GM12878 (cell line): ENCODE results near the gene LIMA1. TPM values are rescaled to one million over a fixed set of nuclear protein-coding genes. Genes with fewer than 3 reads are reported as not detected.

ENCODE experiments used
- ATAC-seq: fragments of 200-7000 bp; cut with Tn5 transposase; 3 replicates; pipeline ENCODE4 v1.9.1; 2020; ENCODE audit warnings: mild to moderate bottlenecking, moderate library complexity
- BruUV-seq: library from RNA; stranded (reverse); fragments of 400-500 nt; replicated peaks from 2 replicates; lab custom pipeline; 2021; lab: Mats Ljungman, UMichigan
- CTCF ChIA-PET: fragments of 300-600 bp; sonication (Branson Sonifier 250); formaldehyde crosslinking; extraction: SDS; loops from one replicate; lab custom pipeline; 2021; ENCODE audit warnings: inconsistent platforms; lab: Yijun Ruan, JAX
- POLR2A ChIA-PET: fragments of 350-600 bp; formaldehyde crosslinking; extraction: SDS; loops from one replicate; lab custom pipeline; 2021; ENCODE audit warnings: inconsistent platforms; lab: Charles Lee
- RAD21 ChIA-PET: fragments of 300-600 bp; sonication (Branson Sonifier 250); formaldehyde crosslinking; loops from one replicate; lab custom pipeline; 2023; ENCODE audit warnings: antibody characterized with exemption; ENCODE audit not compliant: unreplicated experiment; lab: Charles Lee
- SMC1A ChIA-PET: fragments of 300-600 bp; sonication (Branson Sonifier 250); formaldehyde crosslinking; loops from one replicate; lab custom pipeline; 2023; ENCODE audit not compliant: unreplicated experiment, uncharacterized antibody; lab: Charles Lee
- DNase-seq: peaks from one replicate; pipeline ENCODE4 v3.0.0-alpha.2; 2011; ENCODE audit warnings: low read depth, low spot score
- FAIRE-seq: peaks from 3 replicates; lab custom pipeline; 2011; peaks lifted over from hg19 to GRCh38; lab: Jason Lieb, UNC
- H2AFZ ChIP-seq: 2 replicates; pipeline ENCODE4 v1.6.0; 2011; ENCODE audit warnings: low read depth, low read length, control low read depth; ENCODE audit not compliant: control insufficient read depth
- H3K27ac ChIP-seq: 2 replicates; pipeline ENCODE4 v1.5.1; 2011; ENCODE audit warnings: control low read depth; ENCODE audit not compliant: control insufficient read depth, insufficient read depth
- H3K27me3 ChIP-seq, 2 experiments: replicated peaks in 1 of 2; 2 replicates each; pipeline versions ENCODE4 v1.6.0 to v1.6.1; 2011; ENCODE audit warnings: low read length in 1 of 2; ENCODE audit not compliant: control insufficient read depth in 2 of 2, insufficient read depth in 2 of 2
- H3K36me3 ChIP-seq, 2 experiments: 2 replicates each; pipeline ENCODE4 v1.5.1; 2011; ENCODE audit warnings: low read length in 1 of 2; ENCODE audit not compliant: control insufficient read depth in 2 of 2, insufficient read depth in 2 of 2
- H3K4me1 ChIP-seq: 2 replicates; pipeline ENCODE4 v1.6.1; 2011; ENCODE audit warnings: mild to moderate bottlenecking, low read length, moderate library complexity, mixed read lengths; ENCODE audit not compliant: control insufficient read depth, insufficient read depth
- H3K4me2 ChIP-seq: 2 replicates; pipeline ENCODE4 v1.6.0; 2011; ENCODE audit warnings: control low read depth; ENCODE audit not compliant: control insufficient read depth, insufficient read depth
- H3K4me3 ChIP-seq: fragments of 200-600 bp; sonication (generic); 2 replicates; pipeline ENCODE4 v1.5.1; 2016
- H3K79me2 ChIP-seq: 2 replicates; pipeline ENCODE4 v1.6.0; 2011; ENCODE audit warnings: low read length; ENCODE audit not compliant: control insufficient read depth, insufficient read depth
- H3K9ac ChIP-seq: 2 replicates; pipeline ENCODE4 v1.8.0; 2011; ENCODE audit warnings: low read length, control low read depth, mixed read lengths; ENCODE audit not compliant: control insufficient read depth, insufficient read depth
- H3K9me3 ChIP-seq: replicated peaks from 3 replicates; pipeline ENCODE4 v1.5.1; 2011; ENCODE audit warnings: mild to moderate bottlenecking, low read length; ENCODE audit not compliant: control insufficient read depth, insufficient read depth
- H4K20me1 ChIP-seq: 2 replicates; pipeline ENCODE4 v1.6.0; 2011; ENCODE audit not compliant: control insufficient read depth, insufficient read depth
- NR2C2 ChIP-seq: IDR thresholded peaks from 2 replicates; pipeline ENCODE4 v1.6.1; 2011; ENCODE audit warnings: borderline replicate concordance, low read depth; ENCODE audit not compliant: control insufficient read depth, insufficient read length
- PAX8 ChIP-seq: fragments of 450-650 bp; IDR thresholded peaks from 2 replicates; pipeline ENCODE4 v1.6.1; 2017; ENCODE audit warnings: mild to moderate bottlenecking, moderate library complexity
- PRDM15 ChIP-seq: fragments of 450-650 bp; formaldehyde crosslinking; IDR thresholded peaks from 2 replicates; pipeline ENCODE4 v1.4.0; 2020; ENCODE audit warnings: mild to moderate bottlenecking, moderate library complexity
- RAD51 ChIP-seq: fragments of 450-650 bp; IDR thresholded peaks from 2 replicates; pipeline ENCODE4 v1.6.1; 2016; ENCODE audit warnings: moderate library complexity, mild to moderate bottlenecking, inconsistent platforms
- RCOR1 ChIP-seq: conservative IDR thresholded peaks from 2 replicates; pipeline ENCODE4 v1.6.1; 2012; ENCODE audit warnings: low read depth, low read length, improper control_type of control experiment
- REST ChIP-seq: IDR thresholded peaks from 2 replicates; pipeline ENCODE4 v1.6.1; 2012; ENCODE audit warnings: mild to moderate bottlenecking, low read depth, low read length
- SMC3 ChIP-seq: IDR thresholded peaks from 2 replicates; pipeline ENCODE4 v1.6.1; 2011; ENCODE audit warnings: low read length, improper control_type of control experiment, borderline replicate concordance
- STAT1 ChIP-seq: fragments of 450-650 bp; conservative IDR thresholded peaks from 2 replicates; pipeline ENCODE4 v1.6.1; 2014; ENCODE audit warnings: antibody characterized with exemption, mild to moderate bottlenecking
- ZZZ3 ChIP-seq: IDR thresholded peaks from 2 replicates; pipeline ENCODE4 v1.6.1; 2011; ENCODE audit warnings: low read depth; ENCODE audit not compliant: control insufficient read depth, insufficient read length
- WGBS: methylation state at CpG from one replicate; pipeline ENCODE4 v1.1.6; 2016; ENCODE audit warnings: low lambda C conversion rate; ENCODE audit not compliant: insufficient replicate concordance, insufficient coverage; ENCODE audit errors: missing lambda C conversion rate; 5-methylcytosine and 5-hydroxymethylcytosine counted together
- in situ Hi-C: fragments of 300-500 bp; cut with MboI; formaldehyde crosslinking; loops from 9 replicates; pipeline ENCODE4 v1.14.3; 2018; ENCODE audit warnings: mixed read lengths
- intact Hi-C: fragments of 100-400 bp; cut with micrococcal nuclease; formaldehyde crosslinking; loops from one replicate; pipeline ENCODE4 v1.14.2; 2022; ENCODE audit not compliant: unreplicated experiment
- polyA plus RNA-seq, 11 experiments: library from polyadenylated mRNA; depleted of rRNA in 4 of 11; unstranded in 6 of 11; stranded (reverse) in 5 of 11; fragments of >200 nt; fragmentation: Nextera tagmentation in 4 of 11; fragmentation: Illumina TruSeq in 1 of 11; extraction: Ambion mirVana in 4 of 11; extraction: Trizol in 1 of 11; gene quantifications; 1 replicate in 1 of 11; 2 replicates in 10 of 11; pipeline versions ENCODE4 v1.2.1 to v1.2.3, GENCODE V29; 2011 to 2016; ENCODE audit warnings: inconsistent platforms in 2 of 11, missing spikeins in 2 of 11, low read depth in 1 of 11
- total RNA-seq, 4 experiments: library from RNA; depleted of rRNA in 3 of 4; stranded (reverse); fragments of >200 nt in 3 of 4; fragmentation: Illumina TruSeq in 1 of 4; extraction: Trizol in 1 of 4; gene quantifications; 2 replicates each; pipeline versions ENCODE4 v1.2.1 to v1.2.3, GENCODE V29; 2013 to 2021
- TF ChIP-seq, protein P1 (sequence below): fragments of 450-650 bp; formaldehyde crosslinking; IDR thresholded peaks from 2 replicates; pipeline ENCODE4 v1.4.0; 2022; ENCODE audit warnings: mild to moderate bottlenecking, moderate library complexity
- TF ChIP-seq, protein P2 (sequence below): fragments of 450-650 bp; IDR thresholded peaks from 2 replicates; pipeline ENCODE4 v1.6.1; 2017; ENCODE audit warnings: mild to moderate bottlenecking

Gene LIMA1
- total and polyA plus RNA-seq, 10 of the 15 experiments (the other 5 are each of a cell fraction or from before 2014, with no cell fraction given): 53.2 to 109 (median 60.8) TPM

- ATAC-seq: no peak
- TF ChIP-seq, protein P1, sequence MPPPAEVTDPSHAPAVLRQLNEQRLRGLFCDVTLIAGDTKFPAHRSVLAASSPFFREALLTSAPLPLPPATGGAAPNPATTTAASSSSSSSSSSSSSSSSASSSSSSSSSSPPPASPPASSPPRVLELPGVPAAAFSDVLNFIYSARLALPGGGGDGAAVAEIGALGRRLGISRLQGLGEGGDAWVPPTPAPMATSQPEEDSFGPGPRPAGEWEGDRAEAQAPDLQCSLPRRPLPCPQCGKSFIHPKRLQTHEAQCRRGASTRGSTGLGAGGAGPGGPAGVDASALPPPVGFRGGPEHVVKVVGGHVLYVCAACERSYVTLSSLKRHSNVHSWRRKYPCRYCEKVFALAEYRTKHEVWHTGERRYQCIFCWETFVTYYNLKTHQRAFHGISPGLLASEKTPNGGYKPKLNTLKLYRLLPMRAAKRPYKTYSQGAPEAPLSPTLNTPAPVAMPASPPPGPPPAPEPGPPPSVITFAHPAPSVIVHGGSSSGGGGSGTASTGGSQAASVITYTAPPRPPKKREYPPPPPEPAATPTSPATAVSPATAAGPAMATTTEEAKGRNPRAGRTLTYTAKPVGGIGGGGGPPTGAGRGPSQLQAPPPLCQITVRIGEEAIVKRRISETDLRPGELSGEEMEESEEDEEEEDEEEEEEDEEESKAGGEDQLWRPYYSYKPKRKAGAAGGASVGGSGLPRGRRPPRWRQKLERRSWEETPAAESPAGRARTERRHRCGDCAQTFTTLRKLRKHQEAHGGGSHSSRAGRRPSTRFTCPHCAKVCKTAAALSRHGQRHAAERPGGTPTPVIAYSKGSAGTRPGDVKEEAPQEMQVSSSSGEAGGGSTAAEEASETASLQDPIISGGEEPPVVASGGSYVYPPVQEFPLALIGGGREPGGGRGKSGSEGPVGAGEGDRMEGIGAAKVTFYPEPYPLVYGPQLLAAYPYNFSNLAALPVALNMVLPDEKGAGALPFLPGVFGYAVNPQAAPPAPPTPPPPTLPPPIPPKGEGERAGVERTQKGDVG (CRISPR knock-in tag): no peak
- TF ChIP-seq RCOR1 (no peak), PRDM15 (CRISPR knock-in tag) (no peak), STAT1 (no peak), RAD51 (no peak), PAX8 (no peak), SMC3 (no peak), NR2C2 (no peak), ZZZ3 (no peak), REST (no peak)
- TF ChIP-seq, protein P2, sequence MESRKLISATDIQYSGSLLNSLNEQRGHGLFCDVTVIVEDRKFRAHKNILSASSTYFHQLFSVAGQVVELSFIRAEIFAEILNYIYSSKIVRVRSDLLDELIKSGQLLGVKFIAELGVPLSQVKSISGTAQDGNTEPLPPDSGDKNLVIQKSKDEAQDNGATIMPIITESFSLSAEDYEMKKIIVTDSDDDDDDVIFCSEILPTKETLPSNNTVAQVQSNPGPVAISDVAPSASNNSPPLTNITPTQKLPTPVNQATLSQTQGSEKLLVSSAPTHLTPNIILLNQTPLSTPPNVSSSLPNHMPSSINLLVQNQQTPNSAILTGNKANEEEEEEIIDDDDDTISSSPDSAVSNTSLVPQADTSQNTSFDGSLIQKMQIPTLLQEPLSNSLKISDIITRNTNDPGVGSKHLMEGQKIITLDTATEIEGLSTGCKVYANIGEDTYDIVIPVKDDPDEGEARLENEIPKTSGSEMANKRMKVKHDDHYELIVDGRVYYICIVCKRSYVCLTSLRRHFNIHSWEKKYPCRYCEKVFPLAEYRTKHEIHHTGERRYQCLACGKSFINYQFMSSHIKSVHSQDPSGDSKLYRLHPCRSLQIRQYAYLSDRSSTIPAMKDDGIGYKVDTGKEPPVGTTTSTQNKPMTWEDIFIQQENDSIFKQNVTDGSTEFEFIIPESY: no peak
These were observed 43.4 kb upstream of the LIMA1 start for GRCh38 chr12:50326590-50327284.

More at GRCh38 chr12:50326590-50327284, 43.4 kb upstream of the LIMA1 start:
- no peak overlapping the region for H3K9ac ChIP-seq
- DNase-seq: no peak
- ChIA-PET RAD21 (no interaction called here), CTCF (interaction anchor here (0.6 kb wide), 1 partner anchor 301 kb away, joined by 3 read pairs; no protein-coding TSS in a partner anchor), POLR2A (no interaction called here), SMC1A (no interaction called here)
- 77% methylated on average over 4 of the region's 4 CpGs for WGBS
- no peaks in the 10 kb centered on the region for H3K4me1 ChIP-seq
- intact Hi-C loops (no loop called here), in situ Hi-C loops (no loop called here)
- no peaks in the 10 kb centered on the region for H3K9me3 ChIP-seq
- H3K4me2 ChIP-seq: no peak overlapping the region
- FAIRE-seq: no peak
- no peaks in the 10 kb centered on the region for H3K79me2 ChIP-seq
- no peaks in the 10 kb centered on the region for H3K36me3 ChIP-seq
- no peak overlapping the region for H3K27ac ChIP-seq
- no peak overlapping the region for H2AFZ ChIP-seq
- no TSS peak for BruUV-seq
- H3K4me3 ChIP-seq: no peak overlapping the region
- H3K27me3 ChIP-seq: no peaks in the 10 kb centered on the region
- H4K20me1 ChIP-seq: no peaks in the 10 kb centered on the region
